HepG2 (cell line): ENCODE measurements around the gene CEP19. TPM values are rescaled to one million over a fixed set of nuclear protein-coding genes. Genes with fewer than 3 reads are reported as not detected.

Experiments
- ATAC-seq: fragments of 200-7000 bp; cut with Tn5 transposase; 3 replicates; pipeline ENCODE4 v1.9.1; 2020; ENCODE audit warnings: mild to moderate bottlenecking, moderate library complexity
- BruUV-seq: library from RNA; stranded (reverse); fragments of 400-500 nt; replicated peaks from 2 replicates; lab custom pipeline; 2021; lab: Mats Ljungman, UMichigan
- CTCF ChIA-PET: fragments of 300-600 bp; formaldehyde crosslinking; extraction: SDS; loops from one replicate; lab custom pipeline; 2021; ENCODE audit warnings: low total read pairs, inconsistent platforms, low intra/inter-chr PET ratio; lab: Yijun Ruan, JAX
- POLR2A ChIA-PET: fragments of 350-600 bp; sonication (Branson Sonifier 250); formaldehyde crosslinking; loops from one replicate; lab custom pipeline; 2020; ENCODE audit warnings: antibody characterized with exemption, inconsistent platforms; lab: Yijun Ruan, JAX
- DNase-seq: peaks from one replicate; pipeline ENCODE4 v3.0.0-alpha.2; 2015; ENCODE audit warnings: low spot score
- FAIRE-seq: peaks from 3 replicates; lab custom pipeline; 2011; peaks lifted over from hg19 to GRCh38; lab: Jason Lieb, UNC
- H2AFZ ChIP-seq: one replicate; pipeline ENCODE4 v1.6.1; 2011; ENCODE audit warnings: low read length, inconsistent platforms
- H3K27ac ChIP-seq: fragments of 300-600 bp; 3 replicates; pipeline ENCODE4 v1.8.0; 2011; ENCODE audit warnings: mixed run types, mild to moderate bottlenecking, mixed read lengths, low read length, inconsistent platforms; ENCODE audit not compliant: insufficient read depth; ENCODE audit errors: extremely low read length
- H3K27me3 ChIP-seq, 2 experiments: fragments of 200-600 bp in 1 of 2; 2 replicates in 1 of 2; 3 replicates in 1 of 2; pipeline versions ENCODE4 v1.6.0 to v1.8.0; 2011; ENCODE audit warnings: low read length in 2 of 2, mild to moderate bottlenecking in 2 of 2, moderate library complexity in 2 of 2, inconsistent platforms in 1 of 2; ENCODE audit not compliant: insufficient read depth in 2 of 2, control insufficient read depth in 1 of 2
- H3K36me3 ChIP-seq, 2 experiments: fragments of 200-600 bp in 1 of 2; replicated peaks in 1 of 2; 2 replicates in 1 of 2; 3 replicates in 1 of 2; pipeline versions ENCODE4 v1.5.1 to v1.8.0; 2011; ENCODE audit warnings: low read length in 2 of 2, inconsistent platforms in 1 of 2; ENCODE audit not compliant: insufficient read depth in 2 of 2, control insufficient read depth in 1 of 2
- H3K4me1 ChIP-seq: 2 replicates; pipeline ENCODE4 v1.5.1; 2012; ENCODE audit warnings: low read length, inconsistent platforms; ENCODE audit not compliant: insufficient read depth
- H3K4me2 ChIP-seq: 2 replicates; pipeline ENCODE4 v1.6.0; 2011; ENCODE audit warnings: low read depth, low read length, inconsistent platforms
- H3K4me3 ChIP-seq, 3 experiments: fragments of 200-600 bp in 1 of 3; sonication (generic), shearing (Covaris generic) in 1 of 3; replicated peaks in 1 of 3; 2 replicates each; pipeline ENCODE4 v1.5.1; 2011 to 2016; ENCODE audit warnings: low read length in 3 of 3, inconsistent platforms in 2 of 3, low read depth in 2 of 3, mild to moderate bottlenecking in 2 of 3, control low read depth in 1 of 3, mixed read lengths in 1 of 3; ENCODE audit not compliant: insufficient read depth in 1 of 3
- H3K79me2 ChIP-seq: one replicate; pipeline ENCODE4 v1.6.1; 2011; ENCODE audit warnings: low read length, inconsistent platforms; ENCODE audit not compliant: insufficient read depth
- H3K9ac ChIP-seq: 2 replicates; pipeline ENCODE4 v1.6.0; 2011; ENCODE audit warnings: mild to moderate bottlenecking, low read depth, low read length, inconsistent platforms; ENCODE audit not compliant: insufficient read depth
- H3K9me3 ChIP-seq: 2 replicates; pipeline ENCODE4 v1.5.1; 2012; ENCODE audit warnings: mild to moderate bottlenecking, low read length
- H4K20me1 ChIP-seq: 2 replicates; pipeline ENCODE4 v1.6.0; 2011; ENCODE audit warnings: inconsistent platforms, mild to moderate bottlenecking, low read length, moderate library complexity; ENCODE audit not compliant: insufficient read depth
- FOXP1 ChIP-seq, 2 experiments: fragments of 450-650 bp in 1 of 2; IDR thresholded peaks; 2 replicates each; pipeline ENCODE4 v1.6.1; 2017 to 2018; ENCODE audit warnings: antibody characterized with exemption in 1 of 2
- HOXA9 ChIP-seq: sonication (generic); formaldehyde crosslinking; IDR thresholded peaks from 2 replicates; pipeline ENCODE4 v1.8.1; 2022; ENCODE audit warnings: missing genetic modification reagents, mild to moderate bottlenecking, moderate library complexity, borderline replicate concordance
- JDP2 ChIP-seq: sonication (generic); formaldehyde crosslinking; IDR thresholded peaks from 2 replicates; pipeline ENCODE4 v1.8.1; 2022; ENCODE audit warnings: missing genetic modification reagents, borderline replicate concordance
- JUNB ChIP-seq: sonication (generic); formaldehyde crosslinking; IDR thresholded peaks from 2 replicates; pipeline ENCODE4 v1.8.0; 2022; ENCODE audit warnings: missing genetic modification reagents, mild to moderate bottlenecking, borderline replicate concordance
- MXI1 ChIP-seq: IDR thresholded peaks from 3 replicates; pipeline ENCODE4 v1.6.1; 2012; ENCODE audit warnings: low read depth, low read length, inconsistent platforms, borderline replicate concordance
- NFE2 ChIP-seq: sonication (generic); formaldehyde crosslinking; IDR thresholded peaks from 2 replicates; pipeline ENCODE4 v1.4.0; 2020; ENCODE audit warnings: missing genetic modification reagents
- NFE2L1 ChIP-seq: sonication (generic); formaldehyde crosslinking; IDR thresholded peaks from 2 replicates; pipeline ENCODE4 v1.4.0; 2020; ENCODE audit warnings: missing genetic modification reagents, mild to moderate bottlenecking, borderline replicate concordance
- RBM39 ChIP-seq: fragments of 200-400 bp; formaldehyde crosslinking; IDR thresholded peaks from one replicate; pipeline ENCODE4 v1.6.1; 2018; ENCODE audit warnings: antibody characterized with exemption, mild to moderate bottlenecking, low read depth, low read length; ENCODE audit not compliant: poor library complexity, severe bottlenecking
- SMC3 ChIP-seq: IDR thresholded peaks from 2 replicates; pipeline ENCODE4 v1.6.1; 2011; ENCODE audit warnings: low read length, improper control_type of control experiment
- THAP11 ChIP-seq: IDR thresholded peaks from 2 replicates; pipeline ENCODE4 v1.6.1; 2016; ENCODE audit warnings: missing biosample characterization, missing genetic modification reagents
- ZNF563 ChIP-seq: sonication (generic); formaldehyde crosslinking; IDR thresholded peaks from 2 replicates; pipeline ENCODE4 v1.8.0; 2022; ENCODE audit warnings: mild to moderate bottlenecking, moderate library complexity, missing genetic modification reagents
- ZSCAN20 ChIP-seq: sonication (generic); formaldehyde crosslinking; IDR thresholded peaks from 2 replicates; pipeline ENCODE4 v1.4.0; 2020; ENCODE audit warnings: missing genetic modification reagents, mild to moderate bottlenecking, borderline replicate concordance
- WGBS: methylation state at CpG from one replicate; pipeline ENCODE4 v1.1.6; 2017; ENCODE audit warnings: low lambda C conversion rate; 5-methylcytosine and 5-hydroxymethylcytosine counted together
- in situ Hi-C: cut with HindIII; loops from 2 replicates; pipeline ENCODE4 v1.10.0; 2017; ENCODE audit warnings: low pct_unique_long_range_greater_than_20kb; ENCODE audit not compliant: extremely low pct_ligation_motif_present
- intact Hi-C: fragments of 100-400 bp; cut with micrococcal nuclease; formaldehyde crosslinking; loops from one replicate; pipeline ENCODE4 v1.10.0; 2022; ENCODE audit not compliant: unreplicated experiment
- polyA plus RNA-seq, 8 experiments: library from polyadenylated mRNA; depleted of rRNA in 3 of 8; stranded (reverse) in 7 of 8; unstranded in 1 of 8; fragments of >200 nt; fragmentation: Illumina TruSeq in 4 of 8; extraction: Trizol in 4 of 8; gene quantifications; 2 replicates each; pipeline versions ENCODE4 v1.2.1 to v1.2.3, GENCODE V29; 2011 to 2016; ENCODE audit warnings: low read depth in 4 of 8, missing spikeins in 1 of 8, mixed read lengths in 1 of 8; ENCODE audit not compliant: insufficient read depth in 1 of 8
- total RNA-seq, 5 experiments: library from RNA; depleted of rRNA; stranded (reverse); fragments of >200 nt; fragmentation: Illumina TruSeq; extraction: Trizol; gene quantifications; 2 replicates each; pipeline ENCODE4 v1.2.3, GENCODE V29; 2016; ENCODE audit warnings: low read depth in 1 of 5
- TF ChIP-seq, protein P1 (sequence below): sonication (generic); formaldehyde crosslinking; IDR thresholded peaks from 2 replicates; pipeline ENCODE4 v1.5.0; 2020; ENCODE audit warnings: missing genetic modification reagents, mild to moderate bottlenecking, borderline replicate concordance
- TF ChIP-seq, protein P2 (sequence below): sonication (generic); formaldehyde crosslinking; IDR thresholded peaks from 2 replicates; pipeline ENCODE4 v1.5.0; 2020; ENCODE audit warnings: missing genetic modification reagents

Gene CEP19
- total and polyA plus RNA-seq, 2 of the 13 experiments (the other 11 are each of a cell fraction or from before 2014, with no cell fraction given): 0.48 to 1.2 TPM

DNA sequence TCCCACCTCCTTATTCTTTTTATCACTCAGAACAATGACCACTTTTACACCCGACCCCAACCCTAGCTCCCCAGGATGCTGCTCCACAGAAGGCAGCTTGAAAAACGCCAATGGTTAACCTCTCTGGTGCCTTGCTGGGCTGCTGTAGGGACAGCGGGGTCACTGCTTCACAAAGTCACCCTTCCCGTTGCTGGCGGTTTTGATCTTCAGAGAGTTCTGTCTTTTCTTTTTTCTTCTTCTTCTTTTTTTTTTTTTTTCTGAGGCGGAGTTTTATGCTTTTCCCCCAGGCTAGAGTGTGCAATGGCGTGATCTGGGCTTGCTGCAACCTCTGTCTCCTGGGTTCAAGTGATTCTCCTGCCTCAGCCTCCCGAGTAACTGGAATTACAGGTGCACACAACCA, 20.7 kb downstream of the CEP19 start:
- no peak overlapping the region for H3K4me3 ChIP-seq
- POLR2A ChIA-PET: no interaction called here

DNA sequence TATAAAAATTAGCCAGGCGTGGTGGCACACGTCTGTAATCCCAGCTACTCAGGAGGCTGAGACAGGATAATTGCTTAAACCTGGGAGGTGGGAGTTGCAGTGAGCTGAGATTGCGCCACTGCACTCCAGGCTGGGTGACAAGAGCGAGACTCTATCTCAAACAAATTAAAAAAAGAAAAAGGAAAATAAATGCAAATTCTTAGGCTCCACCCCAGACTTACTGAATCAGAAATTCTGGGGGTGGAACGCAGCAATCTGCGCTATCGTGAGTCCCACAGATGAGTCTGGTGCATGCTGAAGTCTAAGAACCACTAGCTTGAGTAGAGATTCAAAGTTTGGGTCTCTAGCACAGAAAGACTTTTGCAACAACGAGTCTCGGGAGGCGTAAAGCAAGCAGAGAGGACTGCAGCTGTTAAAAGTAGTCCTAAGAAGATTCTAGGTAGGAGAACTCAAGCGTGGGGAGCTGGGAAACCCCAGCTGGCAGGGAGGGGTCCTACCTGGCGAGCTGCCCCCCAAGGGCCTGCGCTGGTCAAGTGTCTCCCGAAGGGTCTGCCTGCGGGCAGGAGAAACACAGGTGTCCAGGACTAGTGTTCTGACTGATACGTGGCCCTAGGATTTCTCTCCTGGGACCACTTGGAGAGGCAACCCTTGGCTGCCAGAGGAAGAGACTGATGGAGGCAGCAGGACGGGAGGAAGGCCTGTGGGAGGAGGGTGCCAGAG, 21.9 kb downstream of the CEP19 start:
- FAIRE-seq (no peak), ATAC-seq (no peak), DNase-seq (no peak)
- no TSS peak for BruUV-seq
- no peaks in the 10 kb centered on the region for H3K36me3 ChIP-seq
- H3K4me1 ChIP-seq: peaks cover 3% of the 10 kb centered on the region; the same call in 1 of the 2 replicates
- no peaks in the 10 kb centered on the region for H3K9me3 ChIP-seq
- H3K9ac ChIP-seq: no peak overlapping the region
- H3K4me3 ChIP-seq: no peak overlapping the region
- 68% methylated on average over 17 of the region's 17 CpGs for WGBS
- no peak overlapping the region for H2AFZ ChIP-seq
- no peak overlapping the region for H3K27ac ChIP-seq
- intact Hi-C loops (no loop called here), in situ Hi-C loops (loop anchor here (5.0 to 10.0 kb wide), 2 partner anchors 83 to 155 kb away; no protein-coding TSS in a partner anchor)
- CTCF ChIA-PET: no interaction called here
- H4K20me1 ChIP-seq: no peaks in the 10 kb centered on the region
- no peaks in the 10 kb centered on the region for H3K79me2 ChIP-seq
- H3K27me3 ChIP-seq: peaks cover 0 to 20% of the 10 kb centered on the region in 2 experiments; a peak in 2 of 5 replicates
- H3K4me2 ChIP-seq: no peak overlapping the region
- POLR2A ChIA-PET: no interaction called here
- TF ChIP-seq JDP2 (CRISPR knock-in tag): no peak
- no peak for TF ChIP-seq ZNF563 (CRISPR knock-in tag)
- TF ChIP-seq FOXP1 (IDR thresholded peaks at IDR 0.05): no peak
- no peak for TF ChIP-seq FOXP1 (CRISPR knock-in tag; IDR thresholded peaks at IDR 0.05)
- TF ChIP-seq SMC3: no peak
- no peak for TF ChIP-seq ZSCAN20 (CRISPR knock-in tag)
- no peak for TF ChIP-seq RBM39
- no peak for TF ChIP-seq THAP11 (CRISPR knock-in tag)
- TF ChIP-seq, protein P1, sequence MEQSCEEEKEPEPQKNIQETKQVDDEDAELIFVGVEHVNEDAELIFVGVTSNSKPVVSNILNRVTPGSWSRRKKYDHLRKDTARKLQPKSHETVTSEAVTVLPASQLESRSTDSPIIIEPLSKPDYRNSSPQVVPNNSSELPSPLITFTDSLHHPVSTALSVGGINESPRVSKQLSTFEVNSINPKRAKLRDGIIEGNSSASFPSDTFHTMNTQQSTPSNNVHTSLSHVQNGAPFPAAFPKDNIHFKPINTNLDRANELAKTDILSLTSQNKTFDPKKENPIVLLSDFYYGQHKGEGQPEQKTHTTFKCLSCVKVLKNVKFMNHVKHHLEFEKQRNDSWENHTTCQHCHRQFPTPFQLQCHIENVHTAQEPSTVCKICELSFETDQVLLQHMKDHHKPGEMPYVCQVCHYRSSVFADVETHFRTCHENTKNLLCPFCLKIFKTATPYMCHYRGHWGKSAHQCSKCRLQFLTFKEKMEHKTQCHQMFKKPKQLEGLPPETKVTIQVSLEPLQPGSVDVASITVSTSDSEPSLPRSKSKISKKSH: no peak
- TF ChIP-seq, protein P2, sequence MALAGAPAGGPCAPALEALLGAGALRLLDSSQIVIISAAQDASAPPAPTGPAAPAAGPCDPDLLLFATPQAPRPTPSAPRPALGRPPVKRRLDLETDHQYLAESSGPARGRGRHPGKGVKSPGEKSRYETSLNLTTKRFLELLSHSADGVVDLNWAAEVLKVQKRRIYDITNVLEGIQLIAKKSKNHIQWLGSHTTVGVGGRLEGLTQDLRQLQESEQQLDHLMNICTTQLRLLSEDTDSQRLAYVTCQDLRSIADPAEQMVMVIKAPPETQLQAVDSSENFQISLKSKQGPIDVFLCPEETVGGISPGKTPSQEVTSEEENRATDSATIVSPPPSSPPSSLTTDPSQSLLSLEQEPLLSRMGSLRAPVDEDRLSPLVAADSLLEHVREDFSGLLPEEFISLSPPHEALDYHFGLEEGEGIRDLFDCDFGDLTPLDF (CRISPR knock-in tag): no peak
- no peak for TF ChIP-seq MXI1
- no peak for TF ChIP-seq NFE2 (CRISPR knock-in tag)
- no peak for TF ChIP-seq JUNB
- TF ChIP-seq NFE2L1 (CRISPR knock-in tag): no peak

More for the DNA sequence above, 20.7 kb downstream of the CEP19 start:
- intact Hi-C loops: no loop called here
- no peaks in the 10 kb centered on the region for H3K4me1 ChIP-seq
- no peaks in the 10 kb centered on the region for H3K9me3 ChIP-seq
- FAIRE-seq (no peak), DNase-seq (no peak), ATAC-seq (no peak)
- H2AFZ ChIP-seq: no peak overlapping the region
- TF ChIP-seq HOXA9 (CRISPR knock-in tag): no peak
- no peaks in the 10 kb centered on the region for H3K36me3 ChIP-seq
- no peak overlapping the region for H3K27ac ChIP-seq
- no peak overlapping the region for H3K9ac ChIP-seq
- H3K79me2 ChIP-seq: no peaks in the 10 kb centered on the region
- H3K4me2 ChIP-seq: no peak overlapping the region
- H4K20me1 ChIP-seq: no peaks in the 10 kb centered on the region
- peaks cover 0 to 15% of the 10 kb centered on the region in 2 experiments; a peak in 2 of 5 replicates for H3K27me3 ChIP-seq
- in situ Hi-C loops: no loop called here
- BruUV-seq: no TSS peak
- CTCF ChIA-PET: no interaction called here
- 29% methylated on average over 8 of the region's 8 CpGs for WGBS
